Liver (tissue), 9 donors: ENCODE results near the gene OR5D18. TPM values are rescaled to one million over a fixed set of nuclear protein-coding genes. Genes with fewer than 3 reads are reported as not detected.
"Not testable (repeated sequence)": the region's sequence is repeated elsewhere in the genome, so short reads cannot be mapped to it uniquely, and the experiment has no call there.

Experiments
- DNase-seq: peaks from one replicate; pipeline ENCODE4 v3.0.0-alpha.2; 2017; ENCODE audit warnings: low spot score
- H3K27ac ChIP-seq, 2 donors: one replicate each; pipeline ENCODE4 v1.7.0; 2013; ENCODE audit warnings: inconsistent platforms in 2 of 2, low read length in 2 of 2, control low read depth in 1 of 2, low read depth in 1 of 2, mild to moderate bottlenecking in 1 of 2
- H3K27me3 ChIP-seq, 4 donors: one replicate each; pipeline versions ENCODE4 v1.6.1 to v1.7.0; 2013; ENCODE audit warnings: low read length in 3 of 4, inconsistent platforms in 1 of 4, mild to moderate bottlenecking in 1 of 4, moderate library complexity in 1 of 4; ENCODE audit not compliant: control insufficient read depth in 4 of 4, insufficient read depth in 4 of 4
- H3K36me3 ChIP-seq, 4 donors: one replicate each; pipeline versions ENCODE4 v1.6.1 to v1.7.0; 2013; ENCODE audit warnings: low read length in 3 of 4, mild to moderate bottlenecking in 3 of 4, low read depth in 1 of 4, moderate library complexity in 1 of 4; ENCODE audit not compliant: control insufficient read depth in 4 of 4, insufficient read depth in 3 of 4
- H3K4me1 ChIP-seq, 4 donors: one replicate each; pipeline versions ENCODE4 v1.6.1 to v1.7.0; 2013; ENCODE audit warnings: low read length in 3 of 4, mild to moderate bottlenecking in 3 of 4, moderate library complexity in 1 of 4; ENCODE audit not compliant: control insufficient read depth in 4 of 4, insufficient read depth in 4 of 4
- H3K4me3 ChIP-seq, 3 donors: one replicate each; pipeline versions ENCODE4 v1.6.1 to v1.7.0; 2013; ENCODE audit warnings: low read length in 3 of 3, control low read depth in 1 of 3, low read depth in 1 of 3, mild to moderate bottlenecking in 1 of 3
- H3K9ac ChIP-seq, 2 donors: one replicate each; pipeline ENCODE4 v1.7.0; 2013; ENCODE audit warnings: low read length in 2 of 2, mild to moderate bottlenecking in 2 of 2, moderate library complexity in 2 of 2, control low read depth in 1 of 2, low read depth in 1 of 2
- H3K9me3 ChIP-seq, 4 donors: one replicate each; pipeline versions ENCODE4 v1.6.1 to v1.7.0; 2013; ENCODE audit warnings: low read length in 3 of 4; ENCODE audit not compliant: control insufficient read depth in 4 of 4
- ATF3 ChIP-seq: IDR thresholded peaks from 2 replicates; pipeline ENCODE4 v1.6.1; 2016; ENCODE audit warnings: antibody characterized with exemption
- CTCF ChIP-seq: fragments of 150-350 bp; IDR thresholded peaks from 2 replicates; pipeline ENCODE4 v1.5.1; 2017; ENCODE audit warnings: improper control_type of control experiment, low read depth, low read length; ENCODE audit not compliant: missing input control
- EGR1 ChIP-seq, 2 donors: IDR thresholded peaks; 2 replicates each; pipeline ENCODE4 v1.6.1; 2016 to 2018; ENCODE audit warnings: antibody characterized with exemption in 2 of 2, low read depth in 2 of 2
- FOXA2 ChIP-seq: IDR thresholded peaks from 2 replicates; pipeline ENCODE4 v1.6.1; 2016; ENCODE audit warnings: antibody characterized with exemption
- HNF4A ChIP-seq, 2 donors: conservative IDR thresholded peaks; 2 replicates each; pipeline ENCODE4 v1.6.1; 2016; ENCODE audit warnings: antibody characterized with exemption in 2 of 2, mild to moderate bottlenecking in 2 of 2
- HNF4G ChIP-seq: IDR thresholded peaks from 2 replicates; pipeline ENCODE4 v1.6.1; 2016; ENCODE audit warnings: antibody characterized with exemption
- JUND ChIP-seq, 2 donors: IDR thresholded peaks; 2 replicates each; pipeline ENCODE4 v1.6.1; 2016; ENCODE audit warnings: antibody characterized with exemption in 2 of 2
- NR2F2 ChIP-seq: IDR thresholded peaks from 2 replicates; pipeline ENCODE4 v1.6.1; 2016; ENCODE audit warnings: antibody characterized with exemption
- RAD21 ChIP-seq, 2 donors: IDR thresholded peaks; 2 replicates each; pipeline ENCODE4 v1.6.1; 2016; ENCODE audit warnings: antibody characterized with exemption in 2 of 2, mild to moderate bottlenecking in 2 of 2
- REST ChIP-seq: IDR thresholded peaks from 2 replicates; pipeline ENCODE4 v1.6.1; 2016; ENCODE audit warnings: antibody characterized with exemption, mild to moderate bottlenecking
- RXRA ChIP-seq, 2 donors: IDR thresholded peaks; 2 replicates each; pipeline ENCODE4 v1.6.1; 2017 to 2018; ENCODE audit warnings: antibody characterized with exemption in 2 of 2, mild to moderate bottlenecking in 1 of 2
- SP1 ChIP-seq: IDR thresholded peaks from 2 replicates; pipeline ENCODE4 v1.6.1; 2018; ENCODE audit warnings: antibody characterized with exemption, mild to moderate bottlenecking
- TAF1 ChIP-seq: conservative IDR thresholded peaks from 2 replicates; pipeline ENCODE4 v1.6.1; 2016; ENCODE audit warnings: antibody characterized with exemption, mild to moderate bottlenecking
- YY1 ChIP-seq: IDR thresholded peaks from 2 replicates; pipeline ENCODE4 v1.6.1; 2016; ENCODE audit warnings: antibody characterized with exemption, mild to moderate bottlenecking
- ZBTB33 ChIP-seq: IDR thresholded peaks from 2 replicates; pipeline ENCODE4 v1.6.1; 2016; ENCODE audit warnings: antibody characterized with exemption
- WGBS: extraction: QIAGEN DNeasy Blood & Tissue Kit; methylation state at CpG from one replicate; pipeline ENCODE4 v1.1.7; 2013; 5-methylcytosine and 5-hydroxymethylcytosine counted together
- polyA plus RNA-seq, 2 donors: library from polyadenylated mRNA; stranded (reverse) in 1 of 2; unstranded in 1 of 2; fragments of 200-250 nt in 1 of 2; fragments of >200 nt in 1 of 2; fragmentation: Nextera tagmentation in 1 of 2; extraction: Ambion mirVana in 1 of 2; gene quantifications; one replicate each; pipeline versions ENCODE4 v1.2.1 to v1.2.3, GENCODE V29; 2013 to 2015
- total RNA-seq, 2 donors: library from RNA; depleted of rRNA; stranded (reverse); fragments of >200 nt; gene quantifications; one replicate each; pipeline ENCODE4 v1.2.3, GENCODE V29; 2014
- donor health status: healthy.
- donor health status: healthy.
- donor health status: healthy.
- donor health status: healthy.
- donor health status: healthy.

The OR5D18 gene
- total and polyA plus RNA-seq, 4 donors, result not detected

- Histone ChIP-seq H3K9ac (no peak overlapping the region), H3K36me3 (no peaks in the 10 kb centered on the region), H3K27me3 (no peaks in the 10 kb centered on the region), H3K27ac (no peak overlapping the region), H3K4me3 (no peak overlapping the region), H3K4me1 (no peaks in the 10 kb centered on the region), H3K9me3 (no peaks in the 10 kb centered on the region)
- DNase-seq, result no peak
- TF ChIP-seq RXRA (IDR thresholded peaks at IDR 0.05) (no peak), EGR1 (IDR thresholded peaks at IDR 0.05; ENCODE audit: low read depth in 2 of 2) (no peak), JUND (IDR thresholded peaks at IDR 0.05) (no peak), ZBTB33 (no peak), TAF1 (no peak), NR2F2 (no peak), REST (no peak), HNF4A (conservative IDR thresholded peaks at IDR 0.05) (no peak), CTCF (no peak), FOXA2 (no peak), ATF3 (no peak)
- 67% methylated on average over 1 of the region's 1 CpG for WGBS
Measured at GRCh38 chr11:55852141-55852540, 32.7 kb downstream of the OR5D18 start.

GRCh38 chr11:55854704-55855103 is 35.3 kb downstream of the OR5D18 start:
- H3K27ac ChIP-seq, result no peak overlapping the region
- no peaks in the 10 kb centered on the region for H3K36me3 ChIP-seq
- H3K9me3 ChIP-seq, result no peaks in the 10 kb centered on the region
- H3K27me3 ChIP-seq, result no peaks in the 10 kb centered on the region
- H3K4me3 ChIP-seq, result no peak overlapping the region
- no peaks in the 10 kb centered on the region for H3K4me1 ChIP-seq
- H3K9ac ChIP-seq, result no peak overlapping the region
- WGBS, result 17% methylated on average over 1 of the region's 1 CpG
- DNase-seq, result no peak
- no peak for TF ChIP-seq TAF1
- no peak for TF ChIP-seq ZBTB33
- TF ChIP-seq SP1, result no peak
- TF ChIP-seq HNF4A (conservative IDR thresholded peaks at IDR 0.05), result no peak
- no peak for TF ChIP-seq JUND (IDR thresholded peaks at IDR 0.05)
- no peak for TF ChIP-seq RAD21 (IDR thresholded peaks at IDR 0.05)
- no peak for TF ChIP-seq YY1
- TF ChIP-seq HNF4G, result no peak

- H3K4me3 ChIP-seq, H3K36me3 ChIP-seq, H3K27me3 ChIP-seq, H3K9ac ChIP-seq, H3K9me3 ChIP-seq, DNase-seq, H3K4me1 ChIP-seq, H3K27ac ChIP-seq: not testable (repeated sequence)
- WGBS, result 75% methylated on average over 4 of the region's 4 CpGs
Measured at GRCh38 chr11:55867354-55867753, 47.9 kb downstream of the OR5D18 start.
